HepG2 (cell line): ENCODE measurements around the gene DNAAF3. TPM values are rescaled to one million over a fixed set of nuclear protein-coding genes. Genes with fewer than 3 reads are reported as not detected.

Experiments used
- ATAC-seq: fragments of 200-7000 bp; cut with Tn5 transposase; 3 replicates; pipeline ENCODE4 v1.9.1; 2020; ENCODE audit warnings: mild to moderate bottlenecking, moderate library complexity
- BruUV-seq: library from RNA; stranded (reverse); fragments of 400-500 nt; replicated peaks from 2 replicates; lab custom pipeline; 2021; lab: Mats Ljungman, UMichigan
- CTCF ChIA-PET: fragments of 300-600 bp; formaldehyde crosslinking; extraction: SDS; loops from one replicate; lab custom pipeline; 2021; ENCODE audit warnings: low total read pairs, inconsistent platforms, low intra/inter-chr PET ratio; lab: Yijun Ruan, JAX
- POLR2A ChIA-PET: fragments of 350-600 bp; sonication (Branson Sonifier 250); formaldehyde crosslinking; loops from one replicate; lab custom pipeline; 2020; ENCODE audit warnings: antibody characterized with exemption, inconsistent platforms; lab: Yijun Ruan, JAX
- DNase-seq: peaks from one replicate; pipeline ENCODE4 v3.0.0-alpha.2; 2015; ENCODE audit warnings: low spot score
- FAIRE-seq: peaks from 3 replicates; lab custom pipeline; 2011; peaks lifted over from hg19 to GRCh38; lab: Jason Lieb, UNC
- H2AFZ ChIP-seq: one replicate; pipeline ENCODE4 v1.6.1; 2011; ENCODE audit warnings: low read length, inconsistent platforms
- H3K27ac ChIP-seq: fragments of 300-600 bp; 3 replicates; pipeline ENCODE4 v1.8.0; 2011; ENCODE audit warnings: mixed run types, mild to moderate bottlenecking, mixed read lengths, low read length, inconsistent platforms; ENCODE audit not compliant: insufficient read depth; ENCODE audit errors: extremely low read length
- H3K27me3 ChIP-seq, 2 experiments: fragments of 200-600 bp in 1 of 2; 2 replicates in 1 of 2; 3 replicates in 1 of 2; pipeline versions ENCODE4 v1.6.0 to v1.8.0; 2011; ENCODE audit warnings: low read length in 2 of 2, mild to moderate bottlenecking in 2 of 2, moderate library complexity in 2 of 2, inconsistent platforms in 1 of 2; ENCODE audit not compliant: insufficient read depth in 2 of 2, control insufficient read depth in 1 of 2
- H3K36me3 ChIP-seq, 2 experiments: fragments of 200-600 bp in 1 of 2; replicated peaks in 1 of 2; 2 replicates in 1 of 2; 3 replicates in 1 of 2; pipeline versions ENCODE4 v1.5.1 to v1.8.0; 2011; ENCODE audit warnings: low read length in 2 of 2, inconsistent platforms in 1 of 2; ENCODE audit not compliant: insufficient read depth in 2 of 2, control insufficient read depth in 1 of 2
- H3K4me1 ChIP-seq: 2 replicates; pipeline ENCODE4 v1.5.1; 2012; ENCODE audit warnings: low read length, inconsistent platforms; ENCODE audit not compliant: insufficient read depth
- H3K4me2 ChIP-seq: 2 replicates; pipeline ENCODE4 v1.6.0; 2011; ENCODE audit warnings: low read depth, low read length, inconsistent platforms
- H3K4me3 ChIP-seq, 3 experiments: fragments of 200-600 bp in 1 of 3; sonication (generic), shearing (Covaris generic) in 1 of 3; replicated peaks in 1 of 3; 2 replicates each; pipeline ENCODE4 v1.5.1; 2011 to 2016; ENCODE audit warnings: low read length in 3 of 3, inconsistent platforms in 2 of 3, low read depth in 2 of 3, mild to moderate bottlenecking in 2 of 3, control low read depth in 1 of 3, mixed read lengths in 1 of 3; ENCODE audit not compliant: insufficient read depth in 1 of 3
- H3K79me2 ChIP-seq: one replicate; pipeline ENCODE4 v1.6.1; 2011; ENCODE audit warnings: low read length, inconsistent platforms; ENCODE audit not compliant: insufficient read depth
- H3K9ac ChIP-seq: 2 replicates; pipeline ENCODE4 v1.6.0; 2011; ENCODE audit warnings: mild to moderate bottlenecking, low read depth, low read length, inconsistent platforms; ENCODE audit not compliant: insufficient read depth
- H3K9me3 ChIP-seq: 2 replicates; pipeline ENCODE4 v1.5.1; 2012; ENCODE audit warnings: mild to moderate bottlenecking, low read length
- H4K20me1 ChIP-seq: 2 replicates; pipeline ENCODE4 v1.6.0; 2011; ENCODE audit warnings: inconsistent platforms, mild to moderate bottlenecking, low read length, moderate library complexity; ENCODE audit not compliant: insufficient read depth
- EEA1 ChIP-seq: sonication (generic); formaldehyde crosslinking; IDR thresholded peaks from 2 replicates; pipeline ENCODE4 v1.5.1; 2020; ENCODE audit warnings: mild to moderate bottlenecking, missing genetic modification reagents, borderline replicate concordance
- ELF1 ChIP-seq: sonication (generic); formaldehyde crosslinking; IDR thresholded peaks from 2 replicates; pipeline ENCODE4 v1.4.0; 2020; ENCODE audit warnings: missing genetic modification reagents
- ELF3 ChIP-seq: IDR thresholded peaks from 2 replicates; pipeline ENCODE4 v1.6.1; 2016; ENCODE audit warnings: missing genetic modification reagents, missing compliant biosample characterization
- HDAC1 ChIP-seq: sonication (generic); formaldehyde crosslinking; IDR thresholded peaks from 2 replicates; pipeline ENCODE4 v1.5.1; 2020; ENCODE audit warnings: mild to moderate bottlenecking, missing genetic modification reagents
- PAXIP1 ChIP-seq: sonication (generic); formaldehyde crosslinking; conservative IDR thresholded peaks from 2 replicates; pipeline ENCODE4 v1.4.0; 2020; ENCODE audit warnings: mild to moderate bottlenecking, missing genetic modification reagents, moderate library complexity
- RNF2 ChIP-seq: fragments of 450-650 bp; conservative IDR thresholded peaks from 2 replicates; pipeline ENCODE4 v1.6.1; 2016; ENCODE audit warnings: low read depth
- TFDP2 ChIP-seq: sonication (generic); formaldehyde crosslinking; IDR thresholded peaks from 2 replicates; pipeline ENCODE4 v1.4.0; 2020; ENCODE audit warnings: missing genetic modification reagents
- ZNF335 ChIP-seq: sonication (generic); formaldehyde crosslinking; IDR thresholded peaks from 2 replicates; pipeline ENCODE4 v1.4.0; 2020; ENCODE audit warnings: missing genetic modification reagents
- ZNF567 ChIP-seq: sonication (generic); formaldehyde crosslinking; IDR thresholded peaks from 2 replicates; pipeline ENCODE4 v1.8.1; 2023; ENCODE audit warnings: mild to moderate bottlenecking, missing genetic modification reagents, borderline replicate concordance
- ZNF670 ChIP-seq: sonication (generic); formaldehyde crosslinking; IDR thresholded peaks from 2 replicates; pipeline ENCODE4 v1.8.0; 2022; ENCODE audit warnings: mild to moderate bottlenecking, missing genetic modification reagents, borderline replicate concordance
- ZNF724P ChIP-seq: sonication (generic); formaldehyde crosslinking; IDR thresholded peaks from 2 replicates; pipeline ENCODE4 v1.8.0; 2022; ENCODE audit warnings: missing genetic modification reagents, borderline replicate concordance
- ZNF777 ChIP-seq: sonication (generic); formaldehyde crosslinking; IDR thresholded peaks from 2 replicates; pipeline ENCODE4 v1.4.0; 2020; ENCODE audit warnings: missing genetic modification reagents
- ZNF781 ChIP-seq: sonication (generic); formaldehyde crosslinking; IDR thresholded peaks from 2 replicates; pipeline ENCODE4 v1.5.1; 2020; ENCODE audit warnings: borderline replicate concordance, mild to moderate bottlenecking, missing genetic modification reagents; ENCODE audit errors: not compliant biosample characterization
- WGBS: methylation state at CpG from one replicate; pipeline ENCODE4 v1.1.6; 2017; ENCODE audit warnings: low lambda C conversion rate; 5-methylcytosine and 5-hydroxymethylcytosine counted together
- in situ Hi-C: cut with HindIII; loops from 2 replicates; pipeline ENCODE4 v1.10.0; 2017; ENCODE audit warnings: low pct_unique_long_range_greater_than_20kb; ENCODE audit not compliant: extremely low pct_ligation_motif_present
- intact Hi-C: fragments of 100-400 bp; cut with micrococcal nuclease; formaldehyde crosslinking; loops from one replicate; pipeline ENCODE4 v1.10.0; 2022; ENCODE audit not compliant: unreplicated experiment
- polyA plus RNA-seq, 8 experiments: library from polyadenylated mRNA; depleted of rRNA in 3 of 8; stranded (reverse) in 7 of 8; unstranded in 1 of 8; fragments of >200 nt; fragmentation: Illumina TruSeq in 4 of 8; extraction: Trizol in 4 of 8; gene quantifications; 2 replicates each; pipeline versions ENCODE4 v1.2.1 to v1.2.3, GENCODE V29; 2011 to 2016; ENCODE audit warnings: low read depth in 4 of 8, missing spikeins in 1 of 8, mixed read lengths in 1 of 8; ENCODE audit not compliant: insufficient read depth in 1 of 8
- total RNA-seq, 5 experiments: library from RNA; depleted of rRNA; stranded (reverse); fragments of >200 nt; fragmentation: Illumina TruSeq; extraction: Trizol; gene quantifications; 2 replicates each; pipeline ENCODE4 v1.2.3, GENCODE V29; 2016; ENCODE audit warnings: low read depth in 1 of 5
- TF ChIP-seq, protein P1 (sequence below): sonication (generic); formaldehyde crosslinking; IDR thresholded peaks from 2 replicates; pipeline ENCODE4 v1.5.0; 2020; ENCODE audit warnings: mild to moderate bottlenecking, missing genetic modification reagents, moderate library complexity
- TF ChIP-seq, protein P2 (sequence below): sonication (generic); formaldehyde crosslinking; IDR thresholded peaks from 2 replicates; pipeline ENCODE4 v1.8.1; 2023; ENCODE audit warnings: mild to moderate bottlenecking, moderate library complexity, missing genetic modification reagents

Gene DNAAF3
- total and polyA plus RNA-seq, 2 of the 13 experiments (the other 11 are each of a cell fraction or from before 2014, with no cell fraction given), result 0.30 to 0.40 TPM

- Histone ChIP-seq H3K9ac (peak within 1 kb of the TSS; percentile 84), H3K4me3 (peak within 1 kb of the TSS; percentile 21 to 69 (median 44); a peak in 4 of 6 replicates), H3K27ac (peak within 1 kb of the TSS; percentile 85), H3K27me3 (no peaks in the 10 kb centered on the region; a peak in 1 of 5 replicates), H2AFZ (no peak within 1 kb of the TSS), H3K4me1 (peaks cover 73% of the 10 kb centered on the region), H3K4me2 (peak within 1 kb of the TSS; percentile 93), H3K36me3 (peaks cover 6 to 18% of the 10 kb centered on the region in 2 experiments; a peak in 4 of 5 replicates), H4K20me1 (no peaks in the 10 kb centered on the region), H3K9me3 (no peaks in the 10 kb centered on the region), H3K79me2 (peaks cover 14% of the 10 kb centered on the region)
- CTCF ChIA-PET, result no interaction called here
- 2% methylated on average over 9 of the region's 18 CpGs for WGBS
- no peak for FAIRE-seq
- in situ Hi-C loops, result no loop called here
- ATAC-seq, result peak; percentile 19
- no TSS peak for BruUV-seq
- no peak for DNase-seq
- intact Hi-C loops, result no loop called here
- POLR2A ChIA-PET, result interaction anchor here (0.9 to 3.3 kb wide), 17 partner anchors 10 to 344 kb away, joined by 3 to 43 read pairs (median 4); partner anchors contain the start of genes HSPBP1, ISOC2, KMT5C and PPP6R1
- TF ChIP-seq ZNF335 (no peak), PAXIP1 (CRISPR knock-in tag) (no peak; the same call in 1 of the 2 replicates), ELF3 (peak; percentile 81), ZNF777 (CRISPR knock-in tag) (peak; percentile 30; the same call in 1 of the 2 replicates), ZNF567 (no peak), ELF1 (CRISPR knock-in tag) (no peak), TFDP2 (CRISPR knock-in tag) (no peak), EEA1 (CRISPR knock-in tag) (peak; percentile 33; the same call in 1 of the 2 replicates), RNF2 (no peak), HDAC1 (CRISPR knock-in tag) (peak; percentile 29; the same call in 1 of the 2 replicates), ZNF781 (CRISPR knock-in tag) (peak; percentile 20), ZNF670 (CRISPR knock-in tag) (peak; percentile 55; the same call in 1 of the 2 replicates), ZNF724P (CRISPR knock-in tag) (0 out of 2 replicates have a peak, but pooled peaks have one; percentile 7)
- TF ChIP-seq, protein P1, sequence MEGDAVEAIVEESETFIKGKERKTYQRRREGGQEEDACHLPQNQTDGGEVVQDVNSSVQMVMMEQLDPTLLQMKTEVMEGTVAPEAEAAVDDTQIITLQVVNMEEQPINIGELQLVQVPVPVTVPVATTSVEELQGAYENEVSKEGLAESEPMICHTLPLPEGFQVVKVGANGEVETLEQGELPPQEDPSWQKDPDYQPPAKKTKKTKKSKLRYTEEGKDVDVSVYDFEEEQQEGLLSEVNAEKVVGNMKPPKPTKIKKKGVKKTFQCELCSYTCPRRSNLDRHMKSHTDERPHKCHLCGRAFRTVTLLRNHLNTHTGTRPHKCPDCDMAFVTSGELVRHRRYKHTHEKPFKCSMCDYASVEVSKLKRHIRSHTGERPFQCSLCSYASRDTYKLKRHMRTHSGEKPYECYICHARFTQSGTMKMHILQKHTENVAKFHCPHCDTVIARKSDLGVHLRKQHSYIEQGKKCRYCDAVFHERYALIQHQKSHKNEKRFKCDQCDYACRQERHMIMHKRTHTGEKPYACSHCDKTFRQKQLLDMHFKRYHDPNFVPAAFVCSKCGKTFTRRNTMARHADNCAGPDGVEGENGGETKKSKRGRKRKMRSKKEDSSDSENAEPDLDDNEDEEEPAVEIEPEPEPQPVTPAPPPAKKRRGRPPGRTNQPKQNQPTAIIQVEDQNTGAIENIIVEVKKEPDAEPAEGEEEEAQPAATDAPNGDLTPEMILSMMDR, result no peak
- TF ChIP-seq, protein P2, sequence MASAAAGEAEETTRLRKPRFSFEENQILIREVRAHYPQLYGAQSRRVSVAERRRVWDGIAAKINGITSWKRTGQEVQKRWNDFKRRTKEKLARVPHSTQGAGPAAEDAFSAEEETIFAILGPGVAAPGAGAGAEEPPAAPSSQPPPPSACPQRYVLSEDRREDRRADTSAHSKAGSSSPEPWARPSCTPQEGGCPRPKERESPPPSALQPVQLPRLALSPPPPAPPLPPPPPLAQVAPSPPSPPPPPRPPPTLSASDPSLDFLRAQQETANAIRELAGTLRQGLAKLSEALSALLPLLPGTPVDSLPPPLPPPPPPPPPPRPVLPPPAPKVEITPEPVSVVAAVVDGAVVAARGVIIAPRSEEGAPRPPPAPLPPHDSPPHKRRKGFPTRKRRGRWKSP, result no peak
These were observed 42.7 kb upstream of the DNAAF3 start, which contains the start of gene PTPRH for GRCh38 chr19:55208880-55209692. Gene PTPRH, minus strand, starts transcription at chr19:55209501. Its CDS starts 68 bp downstream, at chr19:55209433.
